Caco-2 (cell line): ENCODE results near the gene SLC15A5. TPM values are rescaled to one million over a fixed set of nuclear protein-coding genes. Genes with fewer than 3 reads are reported as not detected.

Experiments used
- BruUV-seq: library from RNA; stranded (reverse); fragments of 400-500 nt; replicated peaks from 2 replicates; lab custom pipeline; 2021; lab: Mats Ljungman, UMichigan
- CTCF ChIA-PET: fragments of 300-600 bp; sonication (Branson Sonifier 250); formaldehyde crosslinking; loops from one replicate; lab custom pipeline; 2022; ENCODE audit warnings: antibody characterized with exemption; lab: Charles Lee
- POLR2A ChIA-PET: fragments of 300-600 bp; sonication (Branson Sonifier 250); formaldehyde crosslinking; loops from one replicate; lab custom pipeline; 2022; ENCODE audit warnings: antibody characterized with exemption; lab: Charles Lee
- DNase-seq, 2 experiments: peaks; one replicate each; pipeline versions ENCODE4 v3.0.0 to v3.0.0-alpha.2; 2020 to 2022
- H3K27me3 ChIP-seq: replicated peaks from 2 replicates; pipeline ENCODE4 v1.6.0; 2011; ENCODE audit warnings: low read length; ENCODE audit not compliant: control insufficient read depth, insufficient read depth
- H3K36me3 ChIP-seq: 2 replicates; pipeline ENCODE4 v1.5.1; 2011; ENCODE audit warnings: low read length; ENCODE audit not compliant: control insufficient read depth, insufficient read depth
- H3K4me1 ChIP-seq: fragments of 250-450 bp; sonication (Bioruptor Pico); 2 replicates; pipeline ENCODE4 v1.5.1; 2020; ENCODE audit warnings: mild to moderate bottlenecking
- H3K4me3 ChIP-seq: 2 replicates; pipeline ENCODE4 v1.5.1; 2011; ENCODE audit warnings: low read depth, mild to moderate bottlenecking, control low read depth, low read length
- H3K9me3 ChIP-seq: fragments of 250-450 bp; sonication (Bioruptor Pico); 2 replicates; pipeline ENCODE4 v1.5.1; 2020; ENCODE audit warnings: mild to moderate bottlenecking, moderate library complexity
- H3K27ac Mint-ChIP-seq: one replicate; pipeline ENCODE4 v1.8.0; 2022; ENCODE audit warnings: mixed read lengths; ENCODE audit not compliant: unreplicated experiment
- H3K27me3 Mint-ChIP-seq: one replicate; pipeline ENCODE4 v1.8.0; 2022; ENCODE audit warnings: mixed read lengths; ENCODE audit not compliant: insufficient read depth, unreplicated experiment
- H3K36me3 Mint-ChIP-seq: one replicate; pipeline ENCODE4 v1.8.0; 2022; ENCODE audit warnings: mild to moderate bottlenecking, mixed read lengths; ENCODE audit not compliant: insufficient read depth, unreplicated experiment
- H3K4me1 Mint-ChIP-seq: one replicate; pipeline ENCODE4 v1.8.0; 2022; ENCODE audit warnings: low read depth, mixed read lengths; ENCODE audit not compliant: unreplicated experiment
- H3K4me3 Mint-ChIP-seq: one replicate; pipeline ENCODE4 v1.8.0; 2022; ENCODE audit warnings: mild to moderate bottlenecking, moderate library complexity, mixed read lengths; ENCODE audit not compliant: unreplicated experiment
- H3K9me3 Mint-ChIP-seq: one replicate; pipeline ENCODE4 v1.8.0; 2022; ENCODE audit warnings: mixed read lengths; ENCODE audit not compliant: unreplicated experiment
- CTCF ChIP-seq, 2 experiments: fragments of 200-600 bp in 1 of 2; IDR thresholded peaks; 1 replicate in 1 of 2; 2 replicates in 1 of 2; pipeline versions ENCODE4 v1.5.1 to v1.8.0; 2011 to 2022; ENCODE audit warnings: antibody characterized with exemption in 1 of 2, control low read depth in 1 of 2, inconsistent platforms in 1 of 2, low read depth in 1 of 2, low read length in 1 of 2, mild to moderate bottlenecking in 1 of 2, moderate library complexity in 1 of 2; ENCODE audit not compliant: insufficient read depth in 1 of 2, severe bottlenecking in 1 of 2, unreplicated experiment in 1 of 2
- intact Hi-C: fragments of 100-400 bp; cut with micrococcal nuclease; formaldehyde crosslinking; loops from one replicate; pipeline ENCODE4 v1.10.0; 2022; ENCODE audit not compliant: unreplicated experiment
- total RNA-seq: library from RNA; stranded (reverse); gene quantifications from 2 replicates; pipeline ENCODE4 v1.2.3, GENCODE V29; 2022

SLC15A5 gene
- total RNA-seq, 1 experiment from 2014 or later = not detected

DNA sequence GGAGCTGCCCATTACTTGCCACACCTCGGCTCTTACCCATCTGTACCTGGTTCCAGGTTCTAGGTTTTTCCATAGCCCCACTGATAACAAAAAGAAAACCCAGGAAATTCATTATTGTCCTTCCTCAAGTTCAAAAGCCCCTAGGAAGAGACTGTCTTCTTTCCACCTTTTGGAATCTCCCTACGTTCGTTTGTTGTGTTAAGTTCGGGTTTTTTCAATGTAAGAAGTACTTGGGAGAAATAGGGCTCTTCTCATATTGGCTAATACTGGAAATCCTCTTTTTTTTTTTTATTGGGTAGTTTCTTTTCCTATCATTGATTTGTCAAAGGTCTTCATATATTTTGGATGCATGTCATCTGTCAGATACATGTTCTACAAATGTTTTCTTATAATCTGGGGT lies 17.3 kb downstream of the SLC15A5 start:
- no TSS peak for BruUV-seq
- Mint-ChIP-seq H3K4me1 (no peaks in the 10 kb centered on the region), H3K27ac (no peak overlapping the region), H3K9me3 (peaks cover 21% of the 10 kb centered on the region), H3K4me3 (no peak overlapping the region), H3K36me3 (no peaks in the 10 kb centered on the region), H3K27me3 (peaks cover 14% of the 10 kb centered on the region)
- Histone ChIP-seq H3K4me3 (no peak overlapping the region), H3K9me3 (peaks cover 17% of the 10 kb centered on the region), H3K36me3 (no peaks in the 10 kb centered on the region), H3K4me1 (no peaks in the 10 kb centered on the region), H3K27me3 (no peaks in the 10 kb centered on the region)
- intact Hi-C loops = no loop called here
- no peak for DNase-seq
- ChIA-PET CTCF (no interaction called here), POLR2A (no interaction called here)
- TF ChIP-seq CTCF (IDR thresholded peaks at IDR 0.05; ENCODE audit: insufficient read depth in 1 of 2, low read depth in 1 of 2, low read length in 1 of 2, severe bottlenecking in 1 of 2, unreplicated experiment in 1 of 2) = no peak

- CTCF ChIA-PET = no interaction called here
- H3K36me3 ChIP-seq = no peaks in the 10 kb centered on the region
These were observed 18.5 kb downstream of the SLC15A5 start for GRCh38 chr12:16258963-16259362.

DNA sequence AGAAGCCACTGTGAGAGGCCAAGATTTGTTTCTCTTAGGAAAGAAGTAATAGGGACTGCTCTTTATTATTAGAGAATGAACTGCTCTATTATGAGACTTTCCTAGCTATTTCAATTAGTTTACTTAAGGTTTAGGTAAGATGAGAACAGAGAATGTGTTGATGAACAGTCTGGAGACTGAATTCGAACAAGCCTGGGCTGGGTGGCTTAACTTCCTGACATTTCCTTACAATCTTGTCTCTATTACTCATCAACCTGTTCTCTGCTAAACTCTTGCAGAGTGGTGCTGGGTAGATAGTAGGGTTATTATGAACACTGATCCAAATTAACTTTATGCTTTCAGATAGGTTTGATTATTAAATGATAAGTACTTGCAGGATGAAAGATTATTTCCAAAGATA lies 31.2 kb downstream of the SLC15A5 start:
- Histone ChIP-seq H3K27me3 (no peaks in the 10 kb centered on the region), H3K4me1 (no peaks in the 10 kb centered on the region), H3K4me3 (no peak overlapping the region), H3K36me3 (no peaks in the 10 kb centered on the region), H3K9me3 (no peaks in the 10 kb centered on the region)
- intact Hi-C loops = no loop called here
- TF ChIP-seq CTCF (IDR thresholded peaks at IDR 0.05; ENCODE audit: insufficient read depth in 1 of 2, low read depth in 1 of 2, low read length in 1 of 2, severe bottlenecking in 1 of 2, unreplicated experiment in 1 of 2) = no peak
- DNase-seq = no peak
- Mint-ChIP-seq H3K4me3 (no peak overlapping the region), H3K4me1 (no peaks in the 10 kb centered on the region), H3K27me3 (peaks cover 16% of the 10 kb centered on the region), H3K27ac (no peak overlapping the region), H3K9me3 (no peaks in the 10 kb centered on the region), H3K36me3 (no peaks in the 10 kb centered on the region)
- POLR2A ChIA-PET = no interaction called here
- BruUV-seq = no TSS peak
- CTCF ChIA-PET = no interaction called here

More at GRCh38 chr12:16258963-16259362, 18.5 kb downstream of the SLC15A5 start:
- no peak for TF ChIP-seq CTCF (IDR thresholded peaks at IDR 0.05; ENCODE audit: insufficient read depth in 1 of 2, low read depth in 1 of 2, low read length in 1 of 2, severe bottlenecking in 1 of 2, unreplicated experiment in 1 of 2)
- no peaks in the 10 kb centered on the region for H3K4me1 ChIP-seq
- H3K27ac Mint-ChIP-seq = no peak overlapping the region
- POLR2A ChIA-PET = no interaction called here
- H3K27me3 Mint-ChIP-seq = peaks cover 14% of the 10 kb centered on the region
- no TSS peak for BruUV-seq
- no peaks in the 10 kb centered on the region for H3K4me1 Mint-ChIP-seq
- no peak overlapping the region for H3K4me3 Mint-ChIP-seq
- intact Hi-C loops = no loop called here
- peaks cover 10% of the 10 kb centered on the region for H3K9me3 Mint-ChIP-seq
- DNase-seq = no peak
- no peak overlapping the region for H3K4me3 ChIP-seq
- H3K36me3 Mint-ChIP-seq = no peaks in the 10 kb centered on the region
- no peaks in the 10 kb centered on the region for H3K27me3 ChIP-seq
- H3K9me3 ChIP-seq = peaks cover 13% of the 10 kb centered on the region
